DMS 273 (cell line): Measurements from ENCODE around the gene KHSRP.
A peak's percentile ranks its signal among the peaks of the same experiment; 100 is the strongest.
"Not testable (repeated sequence)": the region's sequence is repeated elsewhere in the genome, so short reads cannot be mapped to it uniquely, and the experiment has no call there.

Experiments
- DNase-seq: peaks from one replicate; lab custom pipeline; 2025; ENCODE audit not compliant: unreplicated experiment; lab: John Stamatoyannopoulos, UW

The KHSRP gene

DNA sequence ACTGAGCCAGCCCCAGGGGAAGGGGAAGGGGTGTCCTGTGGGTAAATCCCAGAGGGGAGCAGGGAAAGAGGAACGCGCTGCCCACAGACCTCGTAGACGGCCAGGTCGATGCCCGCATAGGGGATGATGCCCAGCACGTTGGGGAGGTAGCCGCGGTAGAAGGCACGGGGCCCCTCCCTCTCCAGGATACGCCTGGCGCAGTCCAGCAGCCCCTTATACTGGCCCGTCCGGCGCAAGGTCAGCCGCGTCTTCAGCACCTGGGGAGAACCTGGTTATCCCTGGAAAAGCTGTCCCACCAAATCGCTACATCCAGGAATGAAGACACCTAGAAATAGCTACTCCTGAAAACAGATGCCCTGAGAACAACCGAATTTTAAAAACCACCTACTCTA lies 27.6 kb upstream of the KHSRP start:
- no peak for DNase-seq

DNA sequence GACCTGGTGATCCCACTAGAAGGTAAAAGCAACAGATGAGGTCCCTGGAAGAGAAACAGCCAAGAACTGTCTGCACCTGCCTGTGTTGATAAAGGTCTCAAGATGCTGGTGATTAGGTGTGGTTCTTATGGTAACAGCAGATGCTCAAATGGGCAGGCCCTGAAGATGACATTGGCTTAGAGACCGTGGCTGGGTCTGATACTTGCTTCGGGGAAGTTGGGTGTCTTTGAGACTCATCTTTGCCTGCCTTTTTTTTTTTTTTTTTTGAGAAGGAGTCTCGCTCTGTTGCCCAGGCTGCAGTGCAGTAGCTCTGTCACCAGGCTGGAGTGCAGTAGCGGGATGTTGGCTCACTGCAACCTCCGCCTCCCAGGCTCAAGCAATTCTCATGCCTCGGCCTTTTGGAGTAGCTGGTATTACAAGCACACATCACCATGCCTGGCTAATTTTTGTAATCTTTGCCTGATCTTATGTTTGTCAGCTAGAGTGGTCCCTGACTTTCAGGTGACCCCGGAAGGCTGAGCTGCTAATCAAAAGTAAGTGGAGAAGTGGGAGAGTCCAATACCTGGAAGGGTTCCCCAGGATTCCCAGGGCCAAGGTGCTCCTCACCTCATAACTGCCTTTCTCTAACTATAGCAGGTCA lies 27.1 kb upstream of the KHSRP start:
- DNase-seq, result no peak

DNA sequence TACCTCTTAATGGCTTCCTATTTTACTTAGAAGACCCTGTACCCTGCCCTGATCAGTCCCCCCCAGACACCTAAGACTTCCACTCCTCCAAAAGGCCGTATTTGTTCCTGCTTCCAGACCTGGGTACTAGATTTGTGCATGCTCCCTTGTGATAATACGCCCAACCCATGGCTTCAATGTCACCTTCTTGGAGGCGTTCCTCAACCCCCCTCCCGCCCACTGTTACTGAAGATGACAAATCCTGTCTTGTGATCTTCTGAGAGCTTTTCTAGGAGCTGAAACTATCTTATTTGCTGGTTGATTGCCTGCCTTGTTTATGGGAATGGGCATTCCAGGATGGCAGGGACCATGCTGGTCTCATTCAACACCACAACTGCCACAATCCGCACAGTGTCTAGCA lies 25.6 kb upstream of the KHSRP start:
- no peak for DNase-seq

DNA sequence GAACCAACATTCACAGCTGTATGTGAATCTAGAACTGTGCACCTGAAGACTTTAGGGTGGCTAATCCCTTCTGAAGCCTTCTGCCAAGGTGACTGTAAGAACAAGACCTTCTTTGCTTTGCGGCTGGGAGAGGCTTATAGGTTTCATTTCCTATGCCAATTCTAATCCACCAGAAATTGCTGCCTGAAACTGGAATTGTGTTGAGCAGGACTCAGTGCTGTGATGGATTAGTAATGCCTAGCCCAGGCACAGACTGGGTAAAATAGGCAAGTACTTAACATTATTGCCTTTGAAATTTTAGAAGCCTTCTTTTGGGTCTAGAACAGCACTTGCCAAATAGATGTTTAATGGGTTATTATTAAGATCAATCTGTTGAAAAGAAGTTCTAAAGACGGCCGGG lies 23.4 kb upstream of the KHSRP start:
- DNase-seq, result no peak

DNA sequence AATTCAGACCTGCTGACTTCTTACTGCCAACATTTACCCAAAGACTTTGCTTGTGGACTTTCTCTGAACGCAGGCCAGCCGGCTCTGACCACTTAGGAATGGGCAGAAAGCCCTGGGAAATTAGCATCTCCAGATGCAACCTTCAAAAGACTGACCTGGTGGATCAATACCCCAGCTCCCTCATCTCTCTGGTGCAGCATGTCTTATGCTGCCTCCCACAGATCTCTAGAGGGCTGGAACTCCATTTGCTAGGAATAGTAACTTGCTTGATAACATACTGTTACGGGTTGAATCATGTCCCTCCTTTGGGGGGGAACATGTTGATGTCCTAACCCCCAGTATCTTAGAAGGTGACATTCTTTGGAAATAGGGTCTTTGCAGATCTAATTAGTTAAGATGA lies 21.8 kb upstream of the KHSRP start:
- no peak for DNase-seq

DNA sequence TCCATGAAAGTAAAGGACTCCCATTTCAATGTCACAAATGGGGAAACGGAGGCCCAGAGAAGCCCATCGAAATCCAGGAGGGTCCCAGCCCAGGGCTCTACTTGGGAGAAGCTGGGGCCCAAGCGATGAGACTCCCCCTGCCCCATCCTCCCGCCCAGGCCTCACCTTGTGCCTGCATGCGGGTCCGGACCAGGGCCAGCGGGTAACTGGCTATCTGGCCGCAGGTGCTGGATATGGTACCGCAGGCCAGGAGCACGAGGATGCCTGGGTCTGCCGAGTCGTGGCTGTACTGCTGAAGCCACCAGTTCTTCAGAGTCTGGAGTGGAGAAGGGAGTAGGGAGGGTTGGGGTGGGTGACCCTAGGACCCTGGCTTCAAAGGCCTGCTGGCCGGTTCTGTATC lies 19.4 kb upstream of the KHSRP start:
- no peak for DNase-seq

DNA sequence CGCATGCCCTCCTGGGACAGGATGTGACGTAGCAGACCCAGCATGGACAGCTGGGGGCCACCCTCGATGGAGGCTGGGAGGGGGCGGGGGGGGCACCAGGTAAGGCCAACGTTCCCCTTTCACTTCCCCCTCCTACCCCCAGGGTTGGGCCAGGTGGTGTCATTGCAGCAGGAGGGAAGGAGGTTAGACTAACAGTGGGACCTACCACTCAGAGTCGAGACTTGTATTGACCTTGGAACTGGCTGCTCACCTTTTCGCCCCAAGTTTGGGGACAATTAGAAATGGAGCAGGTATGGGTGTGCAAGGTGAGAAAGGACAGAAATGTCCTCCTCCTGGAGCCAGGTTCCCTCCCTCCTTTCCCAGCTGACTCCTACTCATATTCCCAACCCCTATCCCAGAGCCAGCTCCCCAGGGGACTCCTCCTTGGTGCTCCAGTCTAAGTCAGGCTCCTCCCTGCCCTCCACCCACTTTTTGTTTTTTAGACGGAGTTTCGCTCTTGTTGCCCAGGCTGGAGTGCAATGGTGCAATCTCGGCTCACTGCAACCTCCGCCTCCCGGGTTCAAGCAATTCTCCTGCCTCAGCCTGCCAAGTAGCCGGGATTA lies 17.6 kb upstream of the KHSRP start:
- DNase-seq, result no peak

DNA sequence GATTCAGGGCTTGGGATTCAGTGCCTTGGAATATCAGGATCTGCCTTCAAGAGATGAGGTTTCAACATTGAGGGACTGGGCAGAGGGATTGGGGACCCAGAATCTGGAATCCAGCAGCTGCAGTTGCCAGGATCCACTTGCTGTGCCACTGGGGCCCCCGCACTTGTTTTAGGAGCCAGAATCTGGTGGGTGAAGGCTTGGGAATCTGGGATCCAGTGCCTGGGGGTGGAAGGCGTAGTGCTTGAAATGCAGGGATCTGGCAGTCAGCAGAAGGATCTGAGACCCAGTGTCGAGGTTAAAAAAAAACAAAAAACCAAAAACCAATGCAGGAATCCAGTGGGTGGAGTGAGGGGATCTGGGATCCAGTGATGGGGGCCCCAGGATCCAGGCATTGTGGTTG lies 16.3 kb upstream of the KHSRP start:
- no peak for DNase-seq

DNA sequence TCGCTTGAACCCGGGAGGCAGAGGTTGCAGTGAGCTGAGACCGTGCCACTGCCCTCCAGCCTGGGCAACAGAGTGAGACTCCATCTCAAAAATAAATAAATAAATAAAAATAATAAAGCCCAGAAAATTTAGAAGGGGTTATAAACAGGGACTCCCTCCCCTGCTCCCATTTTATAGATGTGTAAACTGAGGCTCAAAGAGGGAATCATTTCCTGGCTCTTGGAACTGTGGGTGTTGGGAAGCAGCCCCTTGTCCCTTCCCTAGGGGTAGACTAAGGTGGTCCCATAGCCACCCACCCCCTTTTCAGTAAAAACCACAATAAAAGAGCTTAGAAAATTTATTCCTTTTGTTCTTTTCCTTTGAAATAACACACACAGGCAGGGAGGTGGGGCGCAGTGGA lies 15.1 kb upstream of the KHSRP start:
- DNase-seq, result no peak

DNA sequence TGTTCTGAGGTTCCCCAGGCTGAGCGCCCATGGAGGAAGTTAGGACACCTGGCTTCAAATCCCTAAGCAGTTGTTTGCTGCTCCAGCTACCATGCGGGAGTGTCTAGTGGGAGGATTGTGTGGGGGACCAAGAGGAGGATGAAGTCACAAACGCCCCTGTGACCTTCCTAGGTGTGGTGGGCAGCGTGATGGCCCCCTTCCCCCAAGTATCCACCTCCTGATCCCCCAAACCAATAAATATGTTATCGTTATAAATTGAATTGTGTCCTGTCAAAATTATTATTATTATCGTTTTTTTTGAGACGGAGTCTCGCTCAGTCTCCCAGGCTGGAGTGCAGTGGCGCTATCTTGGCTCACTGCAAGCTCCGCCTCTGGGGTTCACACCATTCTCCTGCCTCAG lies 9.1 kb upstream of the KHSRP start, which contains the start of gene SLC25A41:
TSS of gene SLC25A41 (minus strand) at position 101 of the 400 bp plus-strand sequence. CDS start at position 31, 70 bp downstream.
- DNase-seq, result no peak

DNA sequence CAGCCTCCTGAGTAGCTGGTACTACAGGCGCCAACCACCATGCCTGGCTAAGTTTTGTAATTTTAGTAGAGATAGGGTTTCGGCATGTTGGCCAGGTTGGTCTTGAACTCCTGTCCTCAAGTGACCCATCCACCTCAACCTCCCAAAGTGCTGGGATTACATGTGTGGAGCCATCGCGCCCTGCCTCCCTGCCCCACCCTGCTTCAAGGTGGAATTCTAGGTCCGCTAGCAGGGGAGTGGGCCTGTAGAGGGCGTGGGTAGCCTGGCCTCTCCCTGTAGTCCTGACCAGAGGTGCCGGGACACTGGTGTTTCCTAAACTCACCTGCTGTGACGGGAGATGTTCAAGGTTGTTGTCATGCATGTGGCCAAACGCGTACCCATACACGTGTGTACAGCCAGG lies 8.6 kb upstream of the KHSRP start:
- DNase-seq, result no peak

DNA sequence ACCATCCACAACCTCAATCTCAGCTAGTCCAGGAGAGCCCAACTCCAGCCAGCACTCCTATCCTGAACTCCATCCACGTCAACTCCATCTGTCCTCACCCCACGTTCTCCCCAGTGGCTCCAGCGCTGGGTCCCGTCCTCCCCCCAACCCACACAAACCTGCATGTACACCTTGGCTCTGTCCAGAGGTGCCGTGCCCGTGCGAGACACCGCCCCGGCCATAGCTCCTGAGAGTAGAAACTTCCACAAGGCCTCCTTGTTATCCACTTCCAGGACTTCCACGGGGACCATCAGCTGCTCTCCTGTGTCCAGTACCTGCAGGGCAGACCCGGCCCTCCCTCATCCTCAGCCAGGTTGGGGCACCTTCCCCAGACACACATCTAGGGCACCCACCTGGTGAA lies 7.3 kb upstream of the KHSRP start:
- DNase-seq, result no peak

DNA sequence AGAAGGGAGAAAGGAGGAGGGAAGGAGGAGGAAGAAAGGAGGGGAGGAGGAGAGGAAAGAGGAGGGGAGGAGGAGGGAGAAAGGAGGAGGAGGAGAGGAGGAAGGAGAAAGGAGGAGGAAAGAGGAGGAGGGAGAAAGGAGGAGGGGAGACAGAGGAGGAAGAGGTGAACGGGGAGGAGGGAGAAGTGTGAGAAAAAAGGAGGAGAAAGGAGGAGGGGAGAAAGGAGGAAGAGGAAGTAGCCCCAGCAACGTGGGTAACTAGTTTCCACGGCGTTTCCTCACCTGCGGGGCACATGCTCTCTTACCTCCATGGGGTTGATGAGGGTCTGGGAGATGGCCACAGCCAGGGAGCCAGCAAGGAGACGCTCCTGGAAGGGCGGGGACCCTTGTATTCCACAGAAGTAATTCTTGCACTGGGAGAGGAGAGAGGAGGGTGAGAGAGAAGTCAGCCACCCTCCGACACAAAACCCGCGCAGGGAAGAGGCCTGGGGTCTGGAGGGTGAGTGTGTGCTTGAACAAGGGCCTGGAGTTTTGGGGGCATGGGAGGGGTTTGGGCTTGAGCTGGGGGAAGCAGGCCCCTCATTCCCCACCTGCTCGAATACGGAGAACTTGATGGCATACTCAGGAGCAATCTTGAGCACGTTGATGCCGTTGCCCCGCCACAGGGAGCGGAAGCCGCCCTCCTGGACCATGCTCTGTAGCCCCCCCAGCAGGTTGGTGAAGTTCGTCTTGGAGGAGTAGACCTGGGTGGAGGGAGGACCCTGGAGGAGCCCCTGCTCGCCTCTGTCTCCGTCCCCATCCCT lies 5.0 kb upstream of the KHSRP start:
- DNase-seq, result peak; percentile 33

DNA sequence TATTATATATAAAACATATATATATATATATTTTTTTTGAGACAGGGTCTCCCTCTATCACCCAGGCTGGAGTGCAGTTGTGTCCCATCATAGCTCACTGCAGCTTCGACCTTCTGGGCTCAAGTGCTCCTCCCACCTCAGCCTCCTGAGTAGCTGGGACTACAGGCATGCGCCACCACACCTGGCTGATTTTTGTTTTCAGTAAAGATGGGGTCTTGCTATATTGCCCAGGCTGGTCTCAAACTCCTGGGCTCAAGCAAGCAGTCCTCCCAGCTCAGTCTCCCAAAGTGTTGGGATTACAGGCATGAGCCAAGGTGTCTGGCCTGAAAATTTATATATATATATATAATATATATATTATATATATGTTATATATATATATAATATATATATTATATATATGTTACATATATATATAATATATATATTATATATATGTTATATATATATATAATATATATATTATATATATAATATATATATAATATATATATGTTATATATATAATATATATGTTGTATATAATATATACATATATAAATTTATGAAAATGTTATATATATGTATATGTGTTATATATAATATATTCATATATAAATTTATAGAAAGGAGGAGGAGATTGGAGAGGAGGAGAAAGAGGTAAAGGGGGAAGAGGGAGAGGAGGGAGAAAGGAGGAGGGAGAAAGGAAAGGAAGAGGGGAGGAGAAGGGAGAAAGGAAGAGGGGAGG lies 4.2 kb upstream of the KHSRP start:
- DNase-seq, result not testable (repeated sequence)

DNA sequence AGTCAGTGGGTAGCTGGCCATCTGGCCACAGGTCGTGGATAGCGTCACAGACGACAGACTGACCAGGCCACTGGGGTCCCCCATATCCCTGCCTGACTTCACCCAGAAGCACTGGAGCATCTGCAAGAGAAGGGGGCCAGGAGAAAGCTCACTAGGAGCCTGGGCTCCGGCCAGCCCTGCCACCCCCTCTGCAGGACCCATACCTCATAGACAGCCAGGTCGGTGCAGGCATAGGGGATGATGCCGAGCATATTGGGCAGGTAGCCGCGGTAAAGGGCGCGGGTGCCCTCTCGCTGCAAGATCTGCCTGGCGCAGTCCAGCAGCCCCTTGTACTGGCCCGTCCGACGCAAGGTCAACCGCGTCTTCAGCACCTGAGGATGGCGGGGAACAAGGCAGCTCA lies 2.5 kb upstream of the KHSRP start:
- no peak for DNase-seq

DNA sequence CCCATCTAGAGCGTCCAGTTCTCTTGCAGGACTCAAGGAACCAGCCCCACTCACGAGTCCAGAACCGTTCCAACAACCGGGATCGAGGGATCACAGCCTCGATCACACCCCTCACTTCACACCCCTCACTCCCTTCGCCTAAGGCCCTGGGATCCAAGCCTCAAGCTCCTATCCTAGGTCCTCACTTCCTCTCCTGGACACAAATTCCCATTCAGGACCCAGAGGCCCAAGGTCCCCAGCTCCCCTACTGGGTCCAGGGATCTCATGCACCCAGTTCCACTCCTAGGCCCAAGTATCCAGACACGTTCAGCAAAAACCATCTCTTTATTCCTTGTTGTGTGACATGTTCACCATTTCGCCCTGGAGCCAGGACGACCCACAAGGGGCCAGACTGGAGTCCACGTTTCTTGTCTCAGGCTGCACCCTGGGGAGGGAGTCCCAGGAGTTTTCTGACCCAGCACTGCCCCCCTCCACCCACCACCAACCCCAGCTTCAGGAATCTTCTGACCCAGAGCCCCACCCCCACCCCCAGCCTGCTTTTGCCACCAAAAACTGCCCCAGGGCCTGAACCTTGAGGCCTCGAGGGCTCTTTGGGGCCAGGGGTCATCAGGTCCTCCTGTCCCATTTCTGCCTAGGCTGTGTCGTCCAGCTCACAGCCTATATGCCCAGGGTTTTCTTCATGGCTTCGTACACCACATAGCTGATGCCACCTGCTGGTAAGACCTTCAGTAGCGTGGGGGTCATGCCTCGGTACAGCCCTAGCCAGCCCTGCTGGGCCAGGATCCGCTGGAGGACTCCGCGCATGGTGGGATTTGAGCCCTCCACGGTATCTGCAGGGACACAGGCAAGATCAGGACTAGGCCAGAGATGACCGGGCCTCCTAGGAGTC lies 1.4 kb upstream of the KHSRP start:
- DNase-seq, result no peak

DNA sequence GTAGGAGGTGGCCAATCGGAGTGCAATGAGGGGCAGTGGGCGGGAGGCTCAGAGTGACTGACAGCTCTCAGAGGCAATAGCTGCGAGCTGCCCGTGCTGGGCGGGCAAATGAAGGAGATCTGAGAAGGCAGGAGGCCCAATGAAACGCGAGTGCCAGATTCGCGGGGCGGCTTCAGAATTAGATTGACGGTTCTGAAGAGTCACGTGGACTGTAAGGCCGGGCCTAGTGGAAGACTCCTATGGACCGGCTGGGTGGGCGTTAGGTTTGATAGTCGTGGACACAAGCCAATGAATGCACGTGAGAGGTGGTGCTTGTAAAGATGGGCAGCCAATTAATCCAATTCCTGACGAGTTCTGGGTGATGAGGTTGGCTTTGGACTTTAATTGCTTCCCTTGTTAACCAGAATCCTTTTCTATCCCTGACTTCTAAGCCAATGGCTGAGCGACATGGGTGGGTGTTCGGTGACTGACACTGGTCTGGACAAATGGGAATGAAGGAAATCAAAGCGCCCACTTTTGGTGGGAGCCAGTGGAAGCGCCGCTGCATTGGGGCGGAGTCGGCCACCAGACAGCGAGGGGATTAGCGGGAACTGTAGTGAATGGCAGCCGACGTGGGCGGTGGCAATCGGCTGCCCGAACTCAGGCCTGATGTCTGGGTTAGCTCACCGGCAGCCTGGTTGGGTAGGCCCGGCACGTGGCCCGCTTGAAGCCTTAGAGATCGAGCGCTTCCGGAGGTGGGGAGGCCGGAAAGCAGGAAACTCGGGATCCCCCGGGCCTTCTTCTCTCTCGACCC lies 524 bp upstream of the KHSRP start:
- peak; percentile 100 for DNase-seq

DNA sequence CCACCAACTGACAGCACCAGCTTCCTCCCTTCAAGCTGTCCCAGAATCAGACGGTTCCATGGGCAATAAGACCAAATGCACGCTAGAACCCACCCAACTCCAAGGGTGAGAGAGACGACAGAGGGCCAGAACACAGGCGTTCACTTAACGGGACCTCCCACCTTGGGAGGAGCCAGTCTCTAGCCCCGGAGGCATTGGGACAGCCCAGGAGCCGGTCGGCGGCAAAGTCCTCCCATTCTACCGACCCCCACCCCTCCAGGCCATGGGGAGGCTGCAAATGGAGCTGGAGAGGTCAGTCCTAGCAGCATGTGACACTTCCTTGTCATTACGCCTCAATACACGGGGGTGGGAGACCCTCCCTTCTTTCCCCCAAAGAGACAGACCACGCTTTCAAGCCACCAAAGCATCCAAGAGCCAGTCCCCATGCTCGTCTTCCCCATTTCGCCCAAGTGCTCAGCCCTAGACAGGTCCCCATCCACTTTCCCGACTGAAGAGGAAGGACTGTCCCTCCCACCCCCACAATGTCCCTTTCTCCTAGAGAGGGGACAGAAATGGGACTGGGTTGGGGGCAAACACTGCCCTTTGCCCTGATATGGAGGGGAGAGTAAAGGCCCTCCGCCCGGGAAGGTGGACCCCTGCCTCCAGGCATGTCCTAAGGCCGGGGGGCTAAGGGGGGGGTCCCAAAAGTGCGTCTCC lies 964 bp downstream of the KHSRP start:
- peak; percentile 77 for DNase-seq
